ENCODE data around the gene GUK1.
"Not testable (repeated sequence)": the region's sequence is repeated elsewhere in the genome, so short reads cannot be mapped to it uniquely, and the experiment has no call there.

GUK1 gene

GRCh38 chr1:228177183-228177475, 37.0 kb downstream of the GUK1 start:
- DNase-seq (ENCODE audit: low spot score): no peak

GRCh38 chr1:228177721-228178710, 37.9 kb downstream of the GUK1 start:
- DNase-seq (ENCODE audit: low spot score): no peak

DNA sequence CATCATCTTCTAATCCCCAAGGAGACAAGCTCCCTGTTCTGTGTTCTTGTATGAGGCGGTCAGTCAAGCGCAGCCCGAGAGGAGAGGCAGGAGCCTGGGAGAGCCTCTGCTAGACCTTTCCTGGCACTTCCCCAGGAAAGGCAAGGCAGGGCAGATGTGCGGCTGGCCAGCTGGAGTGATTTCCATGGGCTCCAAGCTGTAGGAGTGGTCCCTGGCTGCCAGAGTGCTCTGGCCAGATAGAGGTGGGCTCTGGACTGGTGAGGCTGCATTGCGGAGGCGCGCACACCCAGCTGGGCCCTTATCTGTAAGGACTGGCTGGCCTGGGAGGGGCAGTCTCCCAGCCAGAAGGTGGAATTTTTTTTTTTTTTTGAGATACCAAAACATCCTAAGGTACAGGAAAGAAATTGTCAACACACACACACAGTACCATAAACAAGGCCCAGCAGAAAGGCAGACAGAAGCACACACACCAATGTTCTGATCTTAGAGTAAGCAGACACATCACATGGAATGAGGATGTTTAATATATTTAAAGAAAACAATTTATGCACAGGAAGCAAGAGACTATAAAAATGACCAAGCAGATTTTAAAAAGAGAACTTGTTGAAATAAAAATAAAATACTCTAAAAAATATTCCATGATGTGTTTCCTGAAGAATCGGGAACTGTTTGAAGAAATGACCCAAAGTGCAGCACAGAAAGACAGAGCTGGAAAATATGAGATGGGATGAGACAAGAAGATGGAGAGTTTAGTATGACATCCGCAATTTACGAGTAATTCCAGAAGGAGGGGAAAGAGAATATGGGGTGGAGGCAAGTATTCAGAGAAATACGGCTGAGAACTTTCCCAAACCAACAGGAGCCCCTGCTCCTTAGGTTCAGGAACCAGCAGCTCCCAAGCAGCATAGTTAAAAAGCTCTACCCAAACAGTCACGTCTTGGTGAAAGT, 38.9 kb downstream of the GUK1 start:
- DNase-seq (ENCODE audit: low spot score): no peak

- DNase-seq (ENCODE audit: low spot score): no peak
These were observed 40.3 kb downstream of the GUK1 start for GRCh38 chr1:228180271-228180958.

DNA sequence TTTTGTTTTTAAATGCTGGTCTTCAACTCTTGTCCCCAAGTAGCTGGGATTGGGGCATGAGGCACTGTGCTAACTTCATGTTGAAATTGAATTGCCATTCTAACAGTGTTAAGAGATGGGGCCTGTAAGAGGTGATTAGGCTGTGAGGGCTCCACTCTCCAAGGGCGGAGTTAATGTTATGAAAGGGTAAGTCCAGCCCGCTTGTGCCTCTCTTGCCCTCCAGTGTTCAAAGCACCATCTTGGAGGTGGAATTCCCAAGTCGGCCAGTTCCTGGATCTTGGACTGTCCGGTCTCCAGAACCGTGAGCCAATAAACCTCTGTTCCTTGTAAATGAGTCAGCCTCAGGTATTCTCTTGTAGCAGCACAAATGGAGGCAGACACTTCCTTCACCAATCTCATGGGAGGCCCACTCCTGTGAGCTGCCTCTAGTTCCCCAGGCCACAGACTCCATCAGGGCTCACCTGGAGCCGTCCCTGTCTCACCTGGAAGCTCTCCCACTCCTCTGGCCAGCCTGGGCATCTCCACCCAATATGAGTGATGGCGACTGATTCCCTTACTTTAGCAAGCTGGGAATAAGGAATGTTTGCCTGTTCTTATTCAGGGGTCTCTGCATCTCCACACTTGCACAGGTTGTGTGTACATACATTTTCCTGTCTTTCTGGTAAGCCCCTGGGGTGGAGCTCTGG, 41.0 kb downstream of the GUK1 start:
- DNase-seq (ENCODE audit: low spot score): no peak

- no peak for DNase-seq (ENCODE audit: low spot score)
These were observed 41.6 kb downstream of the GUK1 start for GRCh38 chr1:228181645-228182034.

GRCh38 chr1:228182296-228183030, 42.4 kb downstream of the GUK1 start:
- no peak for DNase-seq (ENCODE audit: low spot score)

GRCh38 chr1:228184152-228184551, 44.1 kb downstream of the GUK1 start:
- DNase-seq (ENCODE audit: low spot score): no peak

DNA sequence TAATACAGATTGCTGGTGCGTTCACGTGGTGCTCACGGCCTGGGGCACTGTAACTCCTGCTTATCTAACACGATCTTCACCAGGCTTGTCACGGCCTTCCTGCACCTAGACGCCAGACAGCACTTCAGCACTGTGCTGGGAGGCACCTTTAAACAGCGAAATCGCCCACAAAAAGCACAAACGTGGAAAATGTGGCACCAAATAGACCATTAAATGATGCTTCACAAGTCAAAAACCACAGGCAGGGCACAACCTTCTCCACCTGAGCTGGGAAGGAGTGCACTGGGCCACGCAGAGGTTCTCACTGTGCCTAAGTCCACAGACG, 45.5 kb downstream of the GUK1 start:
- no peak for DNase-seq (ENCODE audit: low spot score)

DNA sequence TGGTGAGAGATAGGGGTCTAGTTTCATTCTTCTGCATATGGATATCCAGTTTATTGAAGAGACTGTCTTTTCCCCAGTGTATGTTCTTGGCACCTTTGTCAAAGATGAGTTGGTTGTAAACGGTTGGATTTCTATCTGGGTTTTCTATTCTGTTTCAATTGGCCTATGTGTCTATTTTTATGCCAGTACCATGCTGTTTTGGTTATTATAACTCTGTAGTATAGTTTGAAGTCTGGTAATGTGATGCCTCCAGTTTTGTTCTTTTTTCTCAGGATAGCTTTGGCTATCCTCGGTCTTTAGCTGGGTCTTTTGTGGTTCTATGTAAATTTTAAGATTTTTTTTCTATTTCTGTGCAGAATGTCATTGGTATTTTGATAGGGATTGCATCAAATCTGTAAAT, 48.2 kb downstream of the GUK1 start:
- not testable (repeated sequence) for DNase-seq (ENCODE audit: low spot score)

DNA sequence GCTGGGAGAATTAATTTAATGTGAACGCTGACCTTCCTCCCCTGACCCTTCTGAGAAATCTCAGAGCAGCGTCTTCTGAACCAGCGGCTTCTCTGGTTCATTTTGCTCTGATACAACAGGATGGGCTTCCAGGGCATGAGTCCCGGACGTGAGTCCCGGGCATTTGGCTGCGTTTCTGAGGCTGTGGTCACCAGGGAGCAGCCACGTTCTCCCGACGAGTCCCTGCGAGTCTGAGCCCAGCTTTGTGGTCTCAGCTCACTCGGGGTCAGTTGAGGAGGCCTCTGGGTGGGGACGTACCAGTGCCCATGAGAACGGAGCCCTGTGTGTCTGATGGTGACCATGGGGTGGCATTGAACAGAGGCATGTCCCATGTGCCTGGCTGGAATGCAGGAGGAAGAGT, 50.1 kb downstream of the GUK1 start:
- DNase-seq (ENCODE audit: low spot score): no peak

- no peak for DNase-seq (ENCODE audit: low spot score)
These were observed 50.7 kb downstream of the GUK1 start for GRCh38 chr1:228190778-228191177.

DNA sequence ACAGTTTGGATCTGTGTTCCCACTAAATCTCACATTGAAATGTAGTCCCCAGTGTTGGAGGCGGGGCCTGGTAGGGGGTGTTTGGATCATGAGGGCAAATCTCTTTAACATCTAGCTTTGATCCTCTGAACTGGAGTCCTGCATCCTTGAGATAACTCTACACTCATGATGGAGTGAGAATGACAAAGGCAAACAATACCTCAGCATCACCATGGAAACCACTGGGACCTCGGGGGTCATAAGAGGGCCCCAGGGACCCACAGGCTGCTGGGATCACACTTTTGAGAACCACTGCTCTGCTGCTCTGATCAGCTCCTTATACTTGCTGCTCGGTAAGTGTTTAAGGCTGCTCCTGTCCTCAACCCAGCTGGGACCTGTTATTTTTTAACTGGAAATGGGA, 54.4 kb downstream of the GUK1 start:
- DNase-seq (ENCODE audit: low spot score): no peak

- DNase-seq (ENCODE audit: low spot score): no peak
These were observed 55.1 kb downstream of the GUK1 start for GRCh38 chr1:228194921-228195812.

GRCh38 chr1:228197555-228198147, 57.6 kb downstream of the GUK1 start:
- DNase-seq (ENCODE audit: low spot score): no peak

Data from LoVo (cell line).